ENCODE measurements around the gene COBLL1. TPM values are rescaled to one million over a fixed set of nuclear protein-coding genes. Genes with fewer than 3 reads are reported as not detected.

The COBLL1 gene
- total and polyA plus RNA-seq, 8 donors: 19.1 to 74.8 (median 22.1) TPM

GRCh38 chr2:164655336-164655735 is 186.3 kb downstream of the COBLL1 start:
- ATAC-seq (no peak), DNase-seq (no peak)
- Histone ChIP-seq H3K27ac (no peak overlapping the region), H3K9me3 (peaks cover 4 to 10% of the 10 kb centered on the region in 2 donors), H3K36me3 (no peaks in the 10 kb centered on the region), H3K4me1 (no peaks in the 10 kb centered on the region), H3K4me3 (no peak overlapping the region), H3K27me3 (no peaks in the 10 kb centered on the region)
- TF ChIP-seq, protein P1, sequence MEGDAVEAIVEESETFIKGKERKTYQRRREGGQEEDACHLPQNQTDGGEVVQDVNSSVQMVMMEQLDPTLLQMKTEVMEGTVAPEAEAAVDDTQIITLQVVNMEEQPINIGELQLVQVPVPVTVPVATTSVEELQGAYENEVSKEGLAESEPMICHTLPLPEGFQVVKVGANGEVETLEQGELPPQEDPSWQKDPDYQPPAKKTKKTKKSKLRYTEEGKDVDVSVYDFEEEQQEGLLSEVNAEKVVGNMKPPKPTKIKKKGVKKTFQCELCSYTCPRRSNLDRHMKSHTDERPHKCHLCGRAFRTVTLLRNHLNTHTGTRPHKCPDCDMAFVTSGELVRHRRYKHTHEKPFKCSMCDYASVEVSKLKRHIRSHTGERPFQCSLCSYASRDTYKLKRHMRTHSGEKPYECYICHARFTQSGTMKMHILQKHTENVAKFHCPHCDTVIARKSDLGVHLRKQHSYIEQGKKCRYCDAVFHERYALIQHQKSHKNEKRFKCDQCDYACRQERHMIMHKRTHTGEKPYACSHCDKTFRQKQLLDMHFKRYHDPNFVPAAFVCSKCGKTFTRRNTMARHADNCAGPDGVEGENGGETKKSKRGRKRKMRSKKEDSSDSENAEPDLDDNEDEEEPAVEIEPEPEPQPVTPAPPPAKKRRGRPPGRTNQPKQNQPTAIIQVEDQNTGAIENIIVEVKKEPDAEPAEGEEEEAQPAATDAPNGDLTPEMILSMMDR (IDR thresholded peaks at IDR 0.05): no peak
- intact Hi-C loops (cut with DNase I): no loop called here

DNA sequence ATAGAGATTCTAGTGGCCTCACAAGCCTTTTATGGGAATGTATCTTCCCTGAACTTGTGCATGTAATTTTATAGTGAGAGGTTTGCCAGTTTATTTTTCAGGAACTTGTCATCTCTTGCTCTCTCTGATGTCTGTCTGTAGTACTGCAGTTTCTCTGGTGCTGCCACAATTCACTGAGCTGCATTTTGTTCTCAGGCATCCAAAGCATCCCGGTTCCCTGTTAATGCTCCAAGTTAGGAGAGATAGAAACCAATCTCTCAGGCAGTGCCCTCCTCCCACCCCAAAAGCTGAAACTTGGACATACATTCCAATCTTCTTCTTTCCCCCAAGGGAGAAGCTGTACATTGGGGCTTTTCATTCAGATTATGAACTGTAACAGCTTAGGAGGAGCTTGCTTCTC is 190.3 kb downstream of the COBLL1 start:
- Histone ChIP-seq H3K4me1 (no peaks in the 10 kb centered on the region), H3K27me3 (no peaks in the 10 kb centered on the region), H3K36me3 (no peaks in the 10 kb centered on the region), H3K27ac (no peak overlapping the region), H3K4me3 (no peak overlapping the region), H3K9me3 (peaks cover 4 to 37% of the 10 kb centered on the region in 2 donors)
- TF ChIP-seq, protein P1 (IDR thresholded peaks at IDR 0.05): no peak
- intact Hi-C loops (cut with DNase I): no loop called here
- DNase-seq (no peak), ATAC-seq (no peak)

GRCh38 chr2:164644036-164644700 is 197.5 kb downstream of the COBLL1 start:
- Histone ChIP-seq H3K4me3 (no peak overlapping the region), H3K36me3 (no peaks in the 10 kb centered on the region), H3K9me3 (peaks cover 0 to 15% of the 10 kb centered on the region in 2 donors), H3K27me3 (no peaks in the 10 kb centered on the region), H3K27ac (no peak overlapping the region), H3K4me1 (no peaks in the 10 kb centered on the region)
- intact Hi-C loops (cut with DNase I): no loop called here
- ATAC-seq: peak; percentile 56
- no peak for DNase-seq
- TF ChIP-seq, protein P1 (IDR thresholded peaks at IDR 0.05): no peak

- no peak overlapping the region for H3K4me3 ChIP-seq
These were observed 198.6 kb downstream of the COBLL1 start for GRCh38 chr2:164642946-164643555.

DNA sequence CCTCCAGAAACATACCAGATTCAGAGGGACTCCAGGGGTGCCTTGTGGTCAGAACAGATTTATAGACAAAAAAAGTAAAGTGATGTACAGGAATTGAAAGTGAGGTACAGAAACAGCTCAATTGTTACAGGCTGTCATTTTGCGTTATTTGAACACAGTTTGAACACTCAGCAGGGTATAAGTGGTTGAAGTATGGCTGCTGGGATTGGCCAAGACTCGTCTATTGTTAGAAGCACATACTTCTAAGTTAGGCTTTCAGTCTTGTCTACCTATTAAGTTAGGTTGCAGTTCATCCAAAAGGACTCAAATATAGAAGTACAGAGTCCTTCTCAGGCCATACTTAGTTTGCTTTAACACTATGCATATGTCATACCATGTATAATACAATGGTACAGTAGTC is 199.4 kb downstream of the COBLL1 start:
- ATAC-seq (no peak), DNase-seq (no peak)
- no peak overlapping the region for H3K4me3 ChIP-seq
- H3K36me3 ChIP-seq: no peaks in the 10 kb centered on the region
- no peaks in the 10 kb centered on the region for H3K9me3 ChIP-seq
- intact Hi-C loops (cut with DNase I): no loop called here
- TF ChIP-seq, protein P1 (IDR thresholded peaks at IDR 0.05): no peak
- no peaks in the 10 kb centered on the region for H3K27me3 ChIP-seq
- no peaks in the 10 kb centered on the region for H3K4me1 ChIP-seq
- no peak overlapping the region for H3K27ac ChIP-seq

More at GRCh38 chr2:164642946-164643555, 198.6 kb downstream of the COBLL1 start:
- intact Hi-C loops (cut with DNase I): no loop called here
- Histone ChIP-seq H3K4me1 (no peaks in the 10 kb centered on the region), H3K27me3 (no peaks in the 10 kb centered on the region), H3K9me3 (peaks cover 0 to 4% of the 10 kb centered on the region in 2 donors), H3K27ac (no peak overlapping the region), H3K36me3 (no peaks in the 10 kb centered on the region)
- DNase-seq (no peak), ATAC-seq (no peak)
- TF ChIP-seq, protein P1 (IDR thresholded peaks at IDR 0.05): no peak

Other genes starting within 250 kb of the COBLL1 start
- gene GRB14, start 220.3 kb downstream of the COBLL1 start, total RNA-seq: 1 to 10 TPM; 4.1 to 9.4 TPM
- gene GRB14, start 220.3 kb downstream of the COBLL1 start, polyA plus RNA-seq (ENCODE audit: insufficient read length in 6 of 6): 10 to 100 TPM; 51.1 to 75.4 (median 63.3) TPM
- under 1 TPM; 0.29 to 0.63 TPM for gene SLC38A11, start 113.7 kb upstream of the COBLL1 start, total RNA-seq
- 1 to 10 TPM in 5 of 6 donors, under 1 TPM in 1; 0.75 to 3.6 (median 1.7) TPM for gene SLC38A11, start 113.7 kb upstream of the COBLL1 start, polyA plus RNA-seq (ENCODE audit: insufficient read length in 6 of 6)